Activated T-helper 1 cell treated with Interleukin-2 at 50 U/mL for 16 hours (primary cell): ENCODE measurements around the gene TEF.

Experiments
- DNase-seq: peaks from one replicate; pipeline ENCODE4 v3.0.0-alpha.2; 2020; ENCODE audit warnings: low read depth

Gene TEF

GRCh38 chr22:41381329-41382097, at the start of gene TEF:
Gene TEF (plus strand): TSS chr22:41381942. CDS start chr22:41382045, 103 bp downstream.
- DNase-seq, result peak; percentile 98

GRCh38 chr22:41332217-41332939, 49.4 kb upstream of the TEF start:
- no peak for DNase-seq

GRCh38 chr22:41333806-41334205, 47.9 kb upstream of the TEF start:
- DNase-seq, result no peak

- no peak for DNase-seq
These were observed 47.5 kb upstream of the TEF start for GRCh38 chr22:41334215-41334614.

GRCh38 chr22:41334951-41335635, 46.6 kb upstream of the TEF start:
- no peak for DNase-seq

GRCh38 chr22:41338614-41339212, 43.0 kb upstream of the TEF start:
- DNase-seq, result no peak

- DNase-seq, result no peak
These were observed 41.9 kb upstream of the TEF start for GRCh38 chr22:41339823-41340222.

GRCh38 chr22:41340357-41340756, 41.4 kb upstream of the TEF start:
- DNase-seq, result no peak

GRCh38 chr22:41341012-41341411, 40.7 kb upstream of the TEF start:
- no peak for DNase-seq

- DNase-seq, result no peak
These were observed 39.8 kb upstream of the TEF start for GRCh38 chr22:41341990-41342389.

GRCh38 chr22:41343300-41343699, 38.4 kb upstream of the TEF start:
- no peak for DNase-seq

GRCh38 chr22:41343717-41344116, 38.0 kb upstream of the TEF start:
- DNase-seq, result no peak

- no peak for DNase-seq
These were observed 37.5 kb upstream of the TEF start for GRCh38 chr22:41344189-41344788.

- DNase-seq, result no peak
These were observed 35.9 kb upstream of the TEF start for GRCh38 chr22:41345807-41346335.

- DNase-seq, result no peak
These were observed 34.5 kb upstream of the TEF start for GRCh38 chr22:41347066-41347859.

GRCh38 chr22:41348964-41349484, 32.7 kb upstream of the TEF start:
- no peak for DNase-seq

GRCh38 chr22:41350087-41350486, 31.7 kb upstream of the TEF start:
- DNase-seq, result no peak

GRCh38 chr22:41351011-41351410, 30.7 kb upstream of the TEF start:
- DNase-seq, result no peak

GRCh38 chr22:41352058-41352457, 29.7 kb upstream of the TEF start:
- DNase-seq, result no peak

GRCh38 chr22:41353862-41354575, 27.7 kb upstream of the TEF start:
- DNase-seq, result no peak
